NCI-H526 (cell line): Measurements from ENCODE around the gene CDH23.
A peak's percentile ranks its signal among the peaks of the same experiment; 100 is the strongest.

Experiments used
- DNase-seq, 2 experiments: peaks; one replicate each; lab custom pipeline; 2025; lab: John Stamatoyannopoulos, UW

The CDH23 gene

DNA sequence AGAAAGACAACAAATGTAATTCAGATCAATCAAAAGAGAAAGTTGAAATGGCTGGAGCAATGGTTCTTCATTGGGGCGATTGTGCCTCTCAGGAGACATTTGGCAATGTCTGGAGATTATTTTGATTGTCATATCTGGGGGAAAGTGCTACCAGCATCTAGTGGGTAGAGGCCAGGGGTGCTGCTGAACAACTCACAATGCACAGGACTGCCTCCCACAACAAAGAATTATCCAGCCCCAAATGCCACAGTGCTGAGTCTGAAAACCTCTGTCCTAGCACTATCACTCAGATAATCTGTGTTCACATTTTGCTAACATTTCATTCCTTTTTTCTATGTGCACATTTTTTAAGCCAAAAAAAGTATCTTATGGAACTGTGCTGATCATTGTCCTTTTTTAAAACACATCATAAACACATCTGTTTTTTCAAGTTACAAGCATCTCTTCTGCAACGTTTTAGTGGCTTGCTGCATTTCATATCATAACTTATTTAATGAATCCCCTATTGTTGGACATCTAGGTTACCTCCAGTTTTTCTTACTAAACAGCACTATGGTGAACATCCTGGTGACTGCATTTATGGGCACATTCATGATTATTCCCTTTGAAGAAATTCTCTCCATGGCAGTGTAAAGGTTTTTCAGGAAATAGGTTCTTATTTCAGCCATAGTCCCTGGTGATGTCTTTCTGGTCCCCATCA, 208.7 kb downstream of the CDH23 start:
- no peak for DNase-seq

DNA sequence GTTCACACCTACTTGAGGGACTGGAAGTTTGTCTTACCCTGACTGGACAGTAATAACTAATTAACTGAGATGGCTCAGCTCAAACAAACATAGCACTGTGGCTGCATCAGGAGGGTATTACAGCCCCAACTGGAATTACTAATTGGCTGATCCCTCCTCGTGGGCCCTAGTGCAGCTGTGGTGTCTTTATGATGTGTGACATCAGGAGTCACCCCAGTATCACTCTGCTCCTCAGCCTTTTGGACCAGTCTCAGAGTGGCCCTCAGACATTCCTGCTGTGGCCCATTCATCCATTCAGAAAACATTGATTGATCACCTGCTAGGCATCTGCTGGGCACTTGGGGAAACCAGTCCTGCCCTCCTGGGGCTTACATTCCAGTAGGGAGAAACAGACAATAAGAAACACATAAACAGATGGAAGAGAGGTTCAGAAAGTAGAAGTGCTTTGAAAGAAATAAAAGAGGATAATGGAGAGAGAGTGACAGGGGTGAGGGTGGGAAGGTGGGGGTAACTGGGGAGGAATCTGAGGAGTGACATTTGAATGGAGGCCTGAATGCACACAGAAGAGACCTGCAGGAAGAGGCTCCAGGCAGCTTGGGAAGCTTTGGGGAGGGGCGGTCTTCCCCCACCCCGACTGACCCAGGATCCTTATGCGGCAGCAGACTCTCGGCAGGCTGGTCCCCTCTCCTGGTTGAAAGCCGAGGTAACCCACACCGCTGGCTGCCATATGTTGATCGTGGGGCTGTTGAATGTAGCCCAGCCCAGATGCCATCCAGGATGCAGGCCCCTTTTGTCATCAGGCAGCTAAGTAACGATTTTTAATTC, 209.7 kb downstream of the CDH23 start:
- no peak for DNase-seq

DNA sequence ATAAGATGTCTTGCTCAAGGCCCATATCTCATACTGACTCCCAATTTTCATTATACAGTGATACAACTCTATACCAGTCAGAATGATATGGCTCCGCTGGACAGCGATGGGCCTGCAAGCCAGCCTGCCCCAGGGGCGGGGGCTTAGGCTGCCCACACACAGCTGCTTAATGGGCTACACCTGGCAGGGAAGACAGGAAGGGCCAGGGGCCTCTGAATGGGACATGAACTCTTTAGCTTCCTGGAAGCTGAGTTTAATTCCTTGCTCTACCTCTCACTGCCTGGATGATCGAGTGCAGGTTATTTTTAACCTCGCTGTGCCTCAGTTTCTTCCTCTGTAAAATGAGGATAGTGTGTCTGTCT, 210.3 kb downstream of the CDH23 start:
- DNase-seq, result no peak

DNA sequence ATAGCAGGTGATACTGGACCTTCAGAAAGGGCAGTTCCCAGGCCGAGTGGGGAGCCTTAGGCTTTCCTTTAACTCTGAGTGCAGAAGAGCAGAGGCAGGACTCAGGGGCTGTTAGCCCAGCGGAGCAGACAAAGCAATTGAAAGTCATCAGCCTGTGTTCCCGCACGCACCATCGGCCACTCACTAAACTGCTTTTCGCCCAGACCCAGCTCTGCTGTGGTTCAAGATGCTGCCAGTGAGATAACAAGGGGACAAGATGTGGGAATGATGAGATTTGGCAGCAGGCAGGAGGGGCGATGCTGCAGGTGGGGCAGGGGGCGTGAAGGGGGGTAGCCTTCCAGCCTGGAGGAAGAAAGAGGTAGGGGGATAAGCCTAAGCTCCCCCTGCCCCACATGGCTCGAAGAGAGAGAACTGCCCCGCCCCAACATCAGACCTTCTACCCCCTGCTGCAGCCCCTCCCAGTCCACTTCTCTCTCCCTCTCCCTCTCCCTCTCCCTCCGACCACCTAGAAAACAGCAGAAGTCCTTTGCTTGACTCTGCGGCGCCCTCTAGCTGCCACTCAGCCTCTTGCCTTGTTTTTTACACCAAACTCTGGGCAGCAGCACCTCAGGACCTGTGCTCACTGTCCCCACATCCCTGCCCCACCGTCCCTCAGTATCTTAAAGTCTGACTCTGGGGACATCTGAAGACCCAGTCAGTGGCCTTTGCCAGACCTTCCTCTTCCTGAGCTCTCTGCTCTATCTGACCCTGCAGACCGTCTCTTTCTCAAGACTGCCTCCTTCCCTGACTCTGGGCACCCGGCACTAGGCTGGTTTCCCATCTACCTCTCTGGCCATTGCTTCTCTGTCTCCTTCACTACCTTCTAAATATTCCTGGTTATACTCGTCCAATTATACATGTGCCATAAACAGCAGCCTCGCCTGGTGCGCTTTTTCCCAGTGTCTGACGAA, 212.4 kb downstream of the CDH23 start:
- DNase-seq, result peak; percentile 40 to 82

DNA sequence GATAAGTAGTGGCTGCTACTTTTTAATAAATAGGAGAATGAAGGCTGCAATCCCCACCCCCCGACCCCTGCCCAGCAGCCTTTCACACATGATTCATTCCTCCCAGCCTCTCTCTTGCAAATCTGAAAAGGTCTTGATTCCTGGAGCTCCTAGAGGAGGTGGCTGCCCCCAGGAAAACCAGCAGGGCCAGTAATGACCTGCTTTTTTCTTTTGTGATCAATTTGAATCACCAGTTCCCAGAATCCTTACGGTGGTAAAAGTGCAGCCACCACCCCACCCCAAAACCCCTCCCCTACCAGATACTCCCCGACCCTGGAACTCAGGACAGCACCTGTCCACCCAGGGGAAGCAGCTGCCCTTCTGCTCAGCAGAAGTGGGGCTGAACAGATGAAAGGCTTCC, 213.9 kb downstream of the CDH23 start:
- DNase-seq, result no peak

DNA sequence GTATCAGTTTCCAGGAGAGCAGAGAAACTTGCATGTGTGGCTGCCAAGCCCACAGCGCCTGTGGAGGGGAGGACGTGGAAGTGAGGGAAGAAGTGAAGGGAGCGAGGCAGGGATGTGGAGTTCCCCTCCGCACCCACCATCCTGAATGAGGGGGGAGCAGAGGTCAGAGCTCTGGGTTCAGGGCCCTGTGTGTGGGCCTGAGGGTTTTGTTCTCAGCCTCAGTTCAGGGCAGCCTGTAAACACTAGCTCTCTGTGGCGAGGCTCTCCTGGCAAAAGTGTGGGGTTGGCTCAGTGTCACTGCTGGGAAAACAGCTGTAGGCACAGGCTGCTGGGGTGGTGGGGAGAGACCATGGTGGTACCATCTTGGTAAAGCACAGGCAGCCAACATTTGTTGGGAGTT, 214.4 kb downstream of the CDH23 start:
- DNase-seq, result no peak

DNA sequence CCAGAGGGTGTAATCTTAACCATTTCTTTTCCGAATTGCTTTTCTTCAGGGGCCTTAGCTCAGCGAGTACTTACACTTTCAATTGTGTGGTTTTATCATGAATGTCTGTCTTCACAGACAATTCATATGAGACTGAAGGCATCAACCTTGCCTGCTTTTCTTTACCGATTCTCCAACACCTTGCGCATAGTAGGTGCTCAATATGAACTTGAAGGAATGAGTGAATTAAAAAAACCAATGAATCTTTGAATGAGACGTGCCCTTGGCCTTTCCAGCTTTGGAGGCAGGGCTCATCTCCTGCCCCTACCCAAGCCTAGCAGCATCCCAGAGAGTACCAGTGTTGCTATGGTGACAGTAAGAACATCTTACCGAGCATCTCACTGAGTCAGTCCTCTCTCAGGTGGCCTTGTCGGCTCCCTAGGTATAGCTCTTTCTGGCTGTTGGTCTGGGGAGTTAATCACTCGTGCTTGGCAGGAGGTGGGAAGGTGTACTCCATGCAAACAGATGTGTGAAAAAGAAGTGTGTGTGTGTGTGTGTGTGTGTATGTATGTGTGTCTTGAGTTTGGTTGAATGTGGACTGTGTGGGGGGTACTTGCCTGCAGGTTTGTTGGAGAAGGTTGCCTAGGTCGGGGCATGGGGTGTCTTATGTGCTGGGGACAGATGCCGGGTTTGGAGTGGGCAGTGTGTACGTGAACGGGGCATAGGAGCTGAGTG, 215.1 kb downstream of the CDH23 start:
- no peak for DNase-seq

DNA sequence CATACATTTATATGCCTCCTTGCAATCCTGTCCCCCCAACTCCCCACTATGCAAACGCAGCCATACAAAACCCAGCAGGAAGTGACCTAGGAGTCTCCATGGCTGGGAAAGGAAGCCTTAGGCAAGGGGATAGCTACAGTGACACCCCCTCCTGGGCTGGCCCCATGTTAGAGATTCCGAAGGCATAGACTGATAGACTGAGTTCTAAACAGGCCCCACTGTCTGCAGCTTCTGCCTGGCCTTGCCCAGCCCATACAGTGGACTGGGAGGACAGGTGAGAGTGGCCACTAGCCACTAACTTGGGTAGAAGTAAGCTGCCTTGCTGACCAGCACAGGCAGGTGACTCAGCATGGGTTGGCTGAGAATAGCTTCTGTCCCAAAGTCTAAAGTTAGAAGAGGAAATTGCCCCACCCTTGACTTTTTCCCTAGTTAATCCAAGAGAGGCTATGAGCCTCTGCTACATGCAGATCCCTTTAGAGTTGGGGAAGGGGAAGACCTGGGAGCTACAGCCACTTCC, 216.6 kb downstream of the CDH23 start:
- no peak for DNase-seq

DNA sequence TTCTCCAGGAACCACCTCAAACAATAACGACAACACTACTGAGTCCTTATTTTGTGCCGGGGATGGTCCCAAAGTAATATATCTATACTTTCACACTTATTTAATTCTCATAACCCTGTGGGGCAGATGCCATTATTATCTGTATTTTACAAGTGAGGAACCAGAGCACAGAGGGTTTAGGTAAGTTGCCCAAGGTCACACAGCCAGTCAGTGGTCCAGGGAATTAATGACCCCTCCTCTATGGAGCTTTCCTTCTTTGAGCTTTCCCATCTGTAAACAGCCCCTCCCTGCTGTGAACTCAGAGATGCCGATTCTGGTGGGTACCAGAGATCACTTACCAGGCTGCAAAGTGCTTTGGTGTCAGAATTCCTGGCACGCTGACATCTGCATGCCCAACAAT, 217.2 kb downstream of the CDH23 start:
- no peak for DNase-seq

DNA sequence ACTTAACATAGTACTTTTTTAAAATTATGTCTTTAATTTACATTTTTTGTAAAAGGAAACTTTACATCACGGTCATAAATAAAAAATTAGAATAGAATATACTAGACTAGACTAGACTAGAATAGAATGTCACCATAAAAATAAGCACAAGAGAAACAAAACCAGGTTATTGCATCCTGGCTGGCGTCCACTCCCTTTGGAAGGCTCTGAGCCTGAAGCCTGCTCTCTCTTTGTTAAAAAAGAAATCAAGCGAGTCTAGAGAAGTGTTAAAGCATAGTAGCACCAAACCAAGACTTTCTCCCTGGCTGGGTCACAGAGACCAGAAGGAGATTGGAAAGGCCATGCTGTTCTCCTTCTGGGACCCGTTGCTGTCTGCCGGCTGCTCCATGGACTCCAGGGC, 218.2 kb downstream of the CDH23 start:
- DNase-seq, result no peak

DNA sequence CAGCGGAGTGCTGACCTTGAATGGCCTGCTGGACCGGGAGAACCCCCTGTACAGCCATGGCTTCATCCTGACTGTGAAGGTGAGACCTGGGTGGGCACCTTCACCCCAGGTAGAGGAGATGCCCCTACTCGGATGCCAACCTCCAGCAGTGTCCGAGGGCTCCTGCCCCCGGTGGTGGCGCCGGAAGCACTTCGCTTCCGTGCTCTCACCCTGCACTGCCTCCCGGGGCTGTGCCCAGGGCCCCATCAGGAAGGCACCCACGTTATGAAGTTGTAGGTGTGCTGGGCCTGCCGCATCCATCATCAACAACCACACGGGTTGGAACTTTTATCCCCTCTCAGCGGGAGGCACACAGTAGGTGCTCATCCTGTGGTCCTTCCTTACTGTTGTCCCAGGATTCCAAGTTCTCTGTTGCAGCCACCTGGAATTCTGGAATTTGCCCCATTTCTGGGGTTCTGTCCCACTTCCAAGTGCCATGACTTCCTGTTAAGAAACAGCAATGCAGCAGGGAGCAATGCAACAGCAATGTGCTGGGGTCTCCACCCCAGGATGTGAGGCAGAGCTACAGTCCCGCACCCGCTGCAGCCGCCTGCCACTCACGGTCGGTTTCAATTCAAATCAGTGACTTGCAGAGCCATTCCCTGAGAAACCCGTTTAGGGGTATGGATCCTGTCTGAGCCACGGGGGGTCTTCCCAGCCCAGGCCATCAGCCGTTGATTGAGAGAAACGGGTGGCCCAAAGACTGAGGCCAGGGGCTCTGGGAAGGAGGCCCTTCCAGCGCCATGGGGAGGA, 219.0 kb downstream of the CDH23 start:
- DNase-seq, result no peak

DNA sequence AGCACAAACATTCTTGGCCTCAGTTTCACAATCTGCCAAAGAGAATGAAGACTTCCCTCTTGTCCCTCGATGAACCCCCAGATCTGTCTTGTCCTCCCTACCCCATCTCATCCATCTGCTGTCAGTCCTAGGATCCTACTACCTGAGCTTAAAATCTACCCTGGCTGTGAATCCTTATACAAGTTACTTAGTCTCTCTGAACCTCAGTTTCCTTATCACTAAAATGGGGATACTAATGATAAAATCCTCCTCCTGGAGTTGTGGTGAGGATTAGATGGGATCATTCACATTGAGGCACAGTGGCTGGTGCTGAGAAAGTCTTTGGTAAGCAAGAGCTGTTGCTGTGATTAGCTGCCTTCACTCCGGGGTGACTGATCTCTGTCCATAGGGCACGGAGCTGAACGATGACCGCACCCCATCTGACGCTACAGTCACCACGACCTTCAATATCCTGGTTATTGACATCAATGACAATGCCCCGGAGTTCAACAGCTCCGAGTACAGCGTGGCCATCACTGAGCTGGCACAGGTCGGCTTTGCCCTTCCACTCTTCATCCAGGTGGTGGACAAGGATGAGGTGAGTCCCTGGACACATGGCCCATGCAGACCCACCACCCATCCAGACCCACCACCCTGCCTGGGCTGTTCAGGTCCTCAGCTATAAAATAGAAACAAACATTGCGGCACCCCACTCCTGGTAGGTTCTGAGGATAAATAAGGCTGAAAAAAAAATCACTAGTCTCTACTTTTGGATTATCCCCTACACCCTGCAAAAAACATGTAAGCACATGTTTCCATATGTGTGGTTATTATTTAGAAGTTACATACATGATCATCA, 220.3 kb downstream of the CDH23 start:
- no peak for DNase-seq

DNA sequence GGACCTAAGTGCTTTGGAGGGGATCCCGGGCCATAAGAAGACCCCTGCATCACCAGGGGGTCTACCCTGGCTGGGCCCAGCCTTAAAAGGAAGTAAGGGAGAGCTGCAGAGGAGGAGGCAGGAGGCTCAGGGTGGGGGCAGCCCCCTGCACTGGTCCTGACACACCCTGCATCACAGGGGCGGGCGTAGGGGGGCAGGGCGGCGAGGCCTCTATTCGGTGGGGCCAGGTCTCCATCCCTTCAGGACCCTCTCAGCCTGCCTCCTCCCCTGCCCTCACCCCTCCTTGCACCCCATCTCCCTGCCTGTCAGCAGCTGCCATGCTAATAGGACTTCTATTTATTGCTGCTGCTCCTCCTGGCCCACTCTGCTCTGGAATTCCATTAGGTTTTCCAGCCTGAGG, 221.5 kb downstream of the CDH23 start:
- no peak for DNase-seq

DNA sequence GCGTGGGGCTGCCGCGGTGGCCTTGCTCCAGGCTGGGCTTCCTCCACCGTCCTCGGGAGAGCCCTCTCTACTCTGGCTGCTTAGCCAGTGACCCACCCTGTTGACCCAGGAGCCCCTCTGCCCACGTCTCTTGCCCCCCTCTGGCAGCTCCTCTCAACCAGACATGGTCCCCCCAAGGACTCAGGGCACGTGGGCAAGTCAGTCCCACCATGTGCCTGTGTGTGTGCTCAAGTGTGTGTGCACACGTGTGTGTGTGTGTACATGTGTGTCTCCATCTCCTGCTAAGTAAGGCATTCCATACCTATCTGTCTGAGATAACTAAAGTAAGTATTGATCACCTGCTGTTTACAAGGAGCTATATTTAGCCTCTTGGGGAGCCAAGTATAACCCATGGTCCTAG, 221.9 kb downstream of the CDH23 start:
- DNase-seq, result no peak

DNA sequence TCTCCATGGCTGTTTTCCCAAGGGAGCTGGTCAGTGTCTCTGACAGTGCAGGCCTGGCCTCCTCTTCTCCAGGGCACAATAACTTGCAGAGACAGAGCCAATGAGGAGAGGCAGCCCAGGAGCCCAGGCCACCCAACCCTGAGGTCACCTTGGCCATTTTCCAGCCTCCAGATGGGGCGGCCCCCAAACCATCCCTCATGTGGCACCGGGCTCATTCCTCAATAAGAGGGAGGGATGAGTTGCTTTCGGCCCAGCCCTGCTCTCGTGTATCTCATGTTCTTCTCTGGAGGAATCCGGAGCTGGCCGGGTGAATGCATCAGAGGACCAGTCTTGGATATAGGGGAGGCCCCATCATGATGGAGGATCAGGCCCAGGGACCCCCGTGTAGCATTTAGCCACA, 223.9 kb downstream of the CDH23 start:
- DNase-seq, result no peak

DNA sequence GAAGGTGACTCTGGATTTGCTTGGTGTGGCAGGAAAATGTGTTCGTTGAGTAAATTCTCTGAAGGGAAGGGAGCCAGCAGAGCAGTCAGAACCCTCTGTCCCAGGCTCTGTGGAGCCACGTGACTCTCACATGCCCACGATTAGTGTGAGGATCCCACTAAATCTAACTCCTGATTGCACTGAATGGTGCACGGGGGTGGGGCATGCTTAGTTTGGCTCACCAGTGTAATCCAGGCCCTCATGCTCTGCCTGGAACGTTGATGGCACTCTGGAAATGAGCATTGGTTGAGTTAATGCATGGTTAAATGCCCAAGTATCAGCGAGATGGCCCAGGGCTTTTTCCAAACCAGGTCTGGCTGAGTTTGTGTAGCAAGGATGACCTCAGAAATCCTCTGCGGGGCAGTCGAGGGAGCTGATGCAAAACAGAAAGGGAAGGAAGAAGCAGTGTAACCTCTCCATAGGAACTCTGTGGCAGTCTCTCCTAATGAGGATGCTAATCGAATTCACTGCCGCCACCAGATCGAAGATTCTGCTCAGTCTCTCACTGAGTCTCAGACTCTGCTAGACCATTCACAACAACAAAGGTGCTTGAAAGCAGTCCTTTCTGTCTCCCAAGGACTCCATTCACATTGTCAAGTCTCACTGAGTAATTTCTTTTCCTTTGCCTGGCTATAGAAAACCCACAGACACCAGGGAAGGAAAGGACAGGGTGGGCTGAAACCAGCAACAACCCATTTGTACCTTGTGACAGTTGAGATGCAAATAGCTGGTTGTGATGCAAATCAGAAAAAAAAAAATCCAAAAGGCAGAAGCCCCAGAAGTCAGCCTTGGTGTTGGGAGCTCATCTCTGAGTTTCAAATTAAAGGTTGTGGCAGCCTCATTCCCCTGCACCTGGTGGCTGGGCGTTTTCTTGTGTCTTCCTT, 224.8 kb downstream of the CDH23 start:
- peak; percentile 91 to 95 for DNase-seq

DNA sequence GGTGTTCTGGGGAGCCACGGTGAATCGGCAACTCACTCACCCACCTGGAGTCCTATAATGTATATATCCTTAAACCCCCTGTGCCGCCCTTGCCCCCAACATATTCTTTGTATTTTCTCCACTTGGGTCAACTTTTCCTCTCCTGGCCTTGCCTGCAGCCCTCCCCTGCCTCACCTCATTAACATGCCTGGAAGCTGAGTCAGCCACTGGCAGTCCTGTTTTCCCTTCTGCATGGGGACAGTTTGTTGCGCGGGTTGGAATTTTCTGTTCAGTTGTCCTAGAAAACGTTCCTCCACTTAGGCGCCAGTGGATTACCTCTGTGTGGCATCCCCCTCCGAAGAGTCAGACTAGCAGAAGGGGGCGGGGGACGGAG, 225.4 kb downstream of the CDH23 start:
- DNase-seq, result peak; percentile 83 to 84

DNA sequence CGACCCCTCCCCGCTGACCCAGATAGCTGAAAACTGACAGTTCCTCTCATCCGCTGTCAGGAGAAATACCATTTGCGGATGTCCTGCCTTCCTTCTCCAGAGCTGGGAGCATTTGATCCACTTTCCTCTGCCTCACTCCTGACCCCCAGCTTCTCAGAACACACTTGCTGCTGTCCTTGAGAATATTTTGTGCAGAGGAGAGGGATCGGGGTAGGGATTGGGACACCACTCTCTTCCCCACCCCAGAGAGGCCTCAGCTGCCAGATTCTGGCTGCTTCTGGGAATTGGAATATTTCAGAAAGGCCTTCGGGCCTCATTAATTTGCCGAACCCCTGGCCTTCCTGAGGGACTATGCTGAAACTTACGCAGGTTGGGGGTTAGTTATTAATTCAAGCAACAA, 225.9 kb downstream of the CDH23 start:
- DNase-seq, result no peak
